ENCODE data around the gene UNK. TPM values are rescaled to one million over a fixed set of nuclear protein-coding genes. Genes with fewer than 3 reads are reported as not detected.

The UNK gene
- total and polyA plus RNA-seq, 2 of the 13 experiments (the other 11 are each of a cell fraction or from before 2014, with no cell fraction given): 31.6 to 33.0 TPM

DNA sequence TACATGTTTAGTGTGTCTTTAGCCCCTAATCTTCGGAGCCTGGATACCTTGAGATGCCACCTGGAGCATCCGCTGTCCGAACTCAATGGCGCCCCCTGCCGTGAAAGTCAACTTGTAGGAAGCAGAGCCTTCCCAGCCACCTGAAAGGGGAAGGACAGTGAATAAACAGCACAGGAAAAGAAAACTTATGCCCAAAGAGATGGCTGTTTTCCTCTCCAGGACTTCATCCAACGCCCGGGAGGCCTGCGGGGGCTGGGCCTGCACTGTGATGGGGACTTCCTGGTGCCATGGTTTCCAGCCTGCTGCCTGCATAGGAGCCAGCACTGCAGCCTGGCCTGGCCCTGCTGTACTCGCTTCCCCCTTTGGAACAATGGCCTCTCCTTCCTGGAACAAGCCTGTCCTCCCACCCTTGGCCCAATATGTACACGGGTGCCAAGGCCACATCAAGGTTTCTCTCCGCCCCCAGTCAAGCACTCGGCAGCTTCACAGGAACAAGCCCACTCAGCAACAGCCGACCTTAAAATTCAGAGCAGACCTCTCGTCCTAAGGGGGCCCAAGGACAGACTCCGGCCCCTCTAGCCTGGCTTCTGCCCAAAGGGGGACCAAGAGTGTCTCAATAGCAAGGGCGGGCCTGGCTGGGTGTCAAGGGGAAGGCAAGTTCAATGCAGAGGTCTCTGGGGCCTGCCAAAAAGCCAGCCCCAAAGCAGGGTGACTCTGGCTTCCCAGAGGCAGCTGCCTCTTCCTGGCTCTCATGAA is 64.1 kb downstream of the UNK start (continued):
- TF ChIP-seq, protein P1, sequence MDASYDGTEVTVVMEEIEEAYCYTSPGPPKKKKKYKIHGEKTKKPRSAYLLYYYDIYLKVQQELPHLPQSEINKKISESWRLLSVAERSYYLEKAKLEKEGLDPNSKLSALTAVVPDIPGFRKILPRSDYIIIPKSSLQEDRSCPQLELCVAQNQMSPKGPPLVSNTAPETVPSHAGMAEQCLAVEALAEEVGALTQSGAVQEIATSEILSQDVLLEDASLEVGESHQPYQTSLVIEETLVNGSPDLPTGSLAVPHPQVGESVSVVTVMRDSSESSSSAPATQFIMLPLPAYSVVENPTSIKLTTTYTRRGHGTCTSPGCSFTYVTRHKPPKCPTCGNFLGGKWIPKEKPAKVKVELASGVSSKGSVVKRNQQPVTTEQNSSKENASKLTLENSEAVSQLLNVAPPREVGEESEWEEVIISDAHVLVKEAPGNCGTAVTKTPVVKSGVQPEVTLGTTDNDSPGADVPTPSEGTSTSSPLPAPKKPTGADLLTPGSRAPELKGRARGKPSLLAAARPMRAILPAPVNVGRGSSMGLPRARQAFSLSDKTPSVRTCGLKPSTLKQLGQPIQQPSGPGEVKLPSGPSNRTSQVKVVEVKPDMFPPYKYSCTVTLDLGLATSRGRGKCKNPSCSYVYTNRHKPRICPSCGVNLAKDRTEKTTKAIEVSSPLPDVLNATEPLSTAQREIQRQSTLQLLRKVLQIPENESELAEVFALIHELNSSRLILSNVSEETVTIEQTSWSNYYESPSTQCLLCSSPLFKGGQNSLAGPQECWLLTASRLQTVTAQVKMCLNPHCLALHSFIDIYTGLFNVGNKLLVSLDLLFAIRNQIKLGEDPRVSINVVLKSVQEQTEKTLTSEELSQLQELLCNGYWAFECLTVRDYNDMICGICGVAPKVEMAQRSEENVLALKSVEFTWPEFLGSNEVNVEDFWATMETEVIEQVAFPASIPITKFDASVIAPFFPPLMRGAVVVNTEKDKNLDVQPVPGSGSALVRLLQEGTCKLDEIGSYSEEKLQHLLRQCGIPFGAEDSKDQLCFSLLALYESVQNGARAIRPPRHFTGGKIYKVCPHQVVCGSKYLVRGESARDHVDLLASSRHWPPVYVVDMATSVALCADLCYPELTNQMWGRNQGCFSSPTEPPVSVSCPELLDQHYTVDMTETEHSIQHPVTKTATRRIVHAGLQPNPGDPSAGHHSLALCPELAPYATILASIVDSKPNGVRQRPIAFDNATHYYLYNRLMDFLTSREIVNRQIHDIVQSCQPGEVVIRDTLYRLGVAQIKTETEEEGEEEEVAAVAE (CRISPR knock-in tag; IDR thresholded peaks at IDR 0.05; ENCODE audit: borderline replicate concordance): no peak; the same call in 1 of the 2 replicates
- TF ChIP-seq MEIS1 (CRISPR knock-in tag; IDR thresholded peaks at IDR 0.05; ENCODE audit: borderline replicate concordance): peak; percentile 89
- no peak for TF ChIP-seq ZNF431 (CRISPR knock-in tag; IDR thresholded peaks at IDR 0.05; ENCODE audit: borderline replicate concordance, low read depth)
- TF ChIP-seq ZSCAN30 (CRISPR knock-in tag; IDR thresholded peaks at IDR 0.05): no peak
- TF ChIP-seq POLR2A (IDR thresholded peaks at IDR 0.05; ENCODE audit: insufficient read depth in 1 of 2, low read depth in 2 of 2, low read length in 2 of 2): no peak
- 0 out of 2 replicates have a peak, but pooled peaks have one; percentile 84 for TF ChIP-seq ZNF782 (CRISPR knock-in tag; IDR thresholded peaks at IDR 0.05; ENCODE audit: borderline replicate concordance)
- TF ChIP-seq MAFF (IDR thresholded peaks at IDR 0.05; ENCODE audit: low read depth, low read length): no peak; the same call in 1 of the 2 replicates
- no peak for TF ChIP-seq ZNF597 (CRISPR knock-in tag; IDR thresholded peaks at IDR 0.05)
- TF ChIP-seq, protein P2, sequence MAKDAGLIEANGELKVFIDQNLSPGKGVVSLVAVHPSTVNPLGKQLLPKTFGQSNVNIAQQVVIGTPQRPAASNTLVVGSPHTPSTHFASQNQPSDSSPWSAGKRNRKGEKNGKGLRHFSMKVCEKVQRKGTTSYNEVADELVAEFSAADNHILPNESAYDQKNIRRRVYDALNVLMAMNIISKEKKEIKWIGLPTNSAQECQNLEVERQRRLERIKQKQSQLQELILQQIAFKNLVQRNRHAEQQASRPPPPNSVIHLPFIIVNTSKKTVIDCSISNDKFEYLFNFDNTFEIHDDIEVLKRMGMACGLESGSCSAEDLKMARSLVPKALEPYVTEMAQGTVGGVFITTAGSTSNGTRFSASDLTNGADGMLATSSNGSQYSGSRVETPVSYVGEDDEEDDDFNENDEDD (CRISPR knock-in tag; IDR thresholded peaks at IDR 0.05; ENCODE audit: borderline replicate concordance): 0 out of 2 replicates have a peak, but pooled peaks have one; percentile 27
- TF ChIP-seq SAP130 (CRISPR knock-in tag; IDR thresholded peaks at IDR 0.05; ENCODE audit: low read depth): peak; percentile 62
- TF ChIP-seq REL (CRISPR knock-in tag; conservative IDR thresholded peaks at IDR 0.05): no peak
- peak; percentile 48; the same call in 1 of the 2 replicates for TF ChIP-seq ZNF34 (CRISPR knock-in tag; IDR thresholded peaks at IDR 0.05; ENCODE audit: borderline replicate concordance)
- TF ChIP-seq, protein P3, sequence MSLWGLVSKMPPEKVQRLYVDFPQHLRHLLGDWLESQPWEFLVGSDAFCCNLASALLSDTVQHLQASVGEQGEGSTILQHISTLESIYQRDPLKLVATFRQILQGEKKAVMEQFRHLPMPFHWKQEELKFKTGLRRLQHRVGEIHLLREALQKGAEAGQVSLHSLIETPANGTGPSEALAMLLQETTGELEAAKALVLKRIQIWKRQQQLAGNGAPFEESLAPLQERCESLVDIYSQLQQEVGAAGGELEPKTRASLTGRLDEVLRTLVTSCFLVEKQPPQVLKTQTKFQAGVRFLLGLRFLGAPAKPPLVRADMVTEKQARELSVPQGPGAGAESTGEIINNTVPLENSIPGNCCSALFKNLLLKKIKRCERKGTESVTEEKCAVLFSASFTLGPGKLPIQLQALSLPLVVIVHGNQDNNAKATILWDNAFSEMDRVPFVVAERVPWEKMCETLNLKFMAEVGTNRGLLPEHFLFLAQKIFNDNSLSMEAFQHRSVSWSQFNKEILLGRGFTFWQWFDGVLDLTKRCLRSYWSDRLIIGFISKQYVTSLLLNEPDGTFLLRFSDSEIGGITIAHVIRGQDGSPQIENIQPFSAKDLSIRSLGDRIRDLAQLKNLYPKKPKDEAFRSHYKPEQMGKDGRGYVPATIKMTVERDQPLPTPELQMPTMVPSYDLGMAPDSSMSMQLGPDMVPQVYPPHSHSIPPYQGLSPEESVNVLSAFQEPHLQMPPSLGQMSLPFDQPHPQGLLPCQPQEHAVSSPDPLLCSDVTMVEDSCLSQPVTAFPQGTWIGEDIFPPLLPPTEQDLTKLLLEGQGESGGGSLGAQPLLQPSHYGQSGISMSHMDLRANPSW (CRISPR knock-in tag; IDR thresholded peaks at IDR 0.05; ENCODE audit: borderline replicate concordance): no peak
- no peak for TF ChIP-seq ZNF704 (CRISPR knock-in tag; IDR thresholded peaks at IDR 0.05; ENCODE audit: borderline replicate concordance)
- no peak for TF ChIP-seq PAWR (CRISPR knock-in tag; IDR thresholded peaks at IDR 0.05; ENCODE audit: borderline replicate concordance)
- TF ChIP-seq MYC (CRISPR knock-in tag; IDR thresholded peaks at IDR 0.05; ENCODE audit: borderline replicate concordance): 0 out of 2 replicates have a peak, but pooled peaks have one; percentile 30
- no peak; the same call in 1 of the 2 replicates for TF ChIP-seq FOXK1 (CRISPR knock-in tag; IDR thresholded peaks at IDR 0.05; ENCODE audit: borderline replicate concordance, low read depth)

Measured in HepG2 (cell line).